ENCODE data around the gene EXD1. TPM values are rescaled to one million over a fixed set of nuclear protein-coding genes. Genes with fewer than 3 reads are reported as not detected.
A peak's percentile ranks its signal among the peaks of the same experiment; 100 is the strongest.

Gene EXD1
- total RNA-seq, 3 donors from 2014 or later: not detected

- no peaks in the 10 kb centered on the region for H3K36me3 ChIP-seq
- no peaks in the 10 kb centered on the region for H3K27me3 ChIP-seq
- intact Hi-C loops (cut with DNase I; ENCODE audit: low total_unique reads): no loop called here
- no peak for TF ChIP-seq POLR2A (IDR thresholded peaks at IDR 0.05)
- no peak for TF ChIP-seq CTCF (IDR thresholded peaks at IDR 0.05)
- TF ChIP-seq POLR2AphosphoS5 (IDR thresholded peaks at IDR 0.05): no peak
- H3K27ac ChIP-seq: peak overlapping the region in 1 of 2 donors; percentile 25
- H3K4me3 ChIP-seq: no peak overlapping the region
- DNase-seq (ENCODE audit: low spot score in 2 of 2): peak in 1 of 2 donors; percentile 47
- H3K4me1 ChIP-seq: no peaks in the 10 kb centered on the region
- no peaks in the 10 kb centered on the region for H3K9me3 ChIP-seq
Observed at GRCh38 chr15:41207687-41208448, 22.7 kb downstream of the EXD1 start.

GRCh38 chr15:41205315-41205714, 25.2 kb downstream of the EXD1 start:
- H3K36me3 ChIP-seq: no peaks in the 10 kb centered on the region
- DNase-seq (ENCODE audit: low spot score in 2 of 2): no peak
- H3K27me3 ChIP-seq: no peaks in the 10 kb centered on the region
- H3K27ac ChIP-seq: no peak overlapping the region
- no peak overlapping the region for H3K4me3 ChIP-seq
- no peaks in the 10 kb centered on the region for H3K4me1 ChIP-seq
- intact Hi-C loops (cut with DNase I; ENCODE audit: low total_unique reads): no loop called here
- H3K9me3 ChIP-seq: no peaks in the 10 kb centered on the region
- TF ChIP-seq POLR2AphosphoS5 (IDR thresholded peaks at IDR 0.05): no peak
- TF ChIP-seq POLR2A (IDR thresholded peaks at IDR 0.05): no peak
- no peak for TF ChIP-seq CTCF (IDR thresholded peaks at IDR 0.05)

GRCh38 chr15:41203395-41203794, 27.2 kb downstream of the EXD1 start:
- no peak for TF ChIP-seq POLR2A (IDR thresholded peaks at IDR 0.05)
- no peak for TF ChIP-seq POLR2AphosphoS5 (IDR thresholded peaks at IDR 0.05)
- no peak for TF ChIP-seq CTCF (IDR thresholded peaks at IDR 0.05)
- DNase-seq (ENCODE audit: low spot score in 2 of 2): no peak
- no peaks in the 10 kb centered on the region for H3K4me1 ChIP-seq
- H3K4me3 ChIP-seq: no peak overlapping the region
- H3K27ac ChIP-seq: no peak overlapping the region
- no peaks in the 10 kb centered on the region for H3K9me3 ChIP-seq
- H3K36me3 ChIP-seq: no peaks in the 10 kb centered on the region
- no peaks in the 10 kb centered on the region for H3K27me3 ChIP-seq
- intact Hi-C loops (cut with DNase I; ENCODE audit: low total_unique reads): no loop called here

GRCh38 chr15:41199470-41199869, 31.1 kb downstream of the EXD1 start:
- Histone ChIP-seq H3K27ac (no peak overlapping the region), H3K36me3 (no peaks in the 10 kb centered on the region), H3K9me3 (no peaks in the 10 kb centered on the region), H3K4me1 (no peaks in the 10 kb centered on the region), H3K27me3 (no peaks in the 10 kb centered on the region), H3K4me3 (no peak overlapping the region)
- intact Hi-C loops (cut with DNase I; ENCODE audit: low total_unique reads): no loop called here
- TF ChIP-seq POLR2A (IDR thresholded peaks at IDR 0.05): no peak
- TF ChIP-seq POLR2AphosphoS5 (IDR thresholded peaks at IDR 0.05): no peak
- TF ChIP-seq CTCF (IDR thresholded peaks at IDR 0.05): no peak
- DNase-seq (ENCODE audit: low spot score in 2 of 2): no peak

- H3K27ac ChIP-seq: no peak overlapping the region
- no peak for DNase-seq (ENCODE audit: low spot score in 2 of 2)
- intact Hi-C loops (cut with DNase I; ENCODE audit: low total_unique reads): no loop called here
- TF ChIP-seq CTCF (IDR thresholded peaks at IDR 0.05) (no peak), POLR2A (IDR thresholded peaks at IDR 0.05) (no peak), POLR2AphosphoS5 (IDR thresholded peaks at IDR 0.05) (no peak)
- H3K4me3 ChIP-seq: no peak overlapping the region
- no peaks in the 10 kb centered on the region for H3K36me3 ChIP-seq
- no peaks in the 10 kb centered on the region for H3K4me1 ChIP-seq
- H3K9me3 ChIP-seq: no peaks in the 10 kb centered on the region
- no peaks in the 10 kb centered on the region for H3K27me3 ChIP-seq
Observed at GRCh38 chr15:41194444-41194843, 36.1 kb downstream of the EXD1 start.

Measured in breast epithelium (tissue), 4 donors.